Measurements from ENCODE around the gene LRRC61. TPM values are rescaled to one million over a fixed set of nuclear protein-coding genes. Genes with fewer than 3 reads are reported as not detected.
A peak's percentile ranks its signal among the peaks of the same experiment; 100 is the strongest.

LRRC61 gene
- total and polyA plus RNA-seq, 2 of the 13 experiments (the other 11 are each of a cell fraction or from before 2014, with no cell fraction given), result 33.0 to 34.8 TPM

GRCh38 chr7:150341263-150342120 is 18.3 kb downstream of the LRRC61 start, which contains the start of gene RARRES2 (continued):
- no peak for TF ChIP-seq HMGXB3 (CRISPR knock-in tag; IDR thresholded peaks at IDR 0.05; ENCODE audit: borderline replicate concordance)
- no peak for TF ChIP-seq ZNF781 (CRISPR knock-in tag; IDR thresholded peaks at IDR 0.05; ENCODE audit: borderline replicate concordance, not compliant biosample characterization)
- no peak for TF ChIP-seq JUNB (CRISPR knock-in tag; IDR thresholded peaks at IDR 0.05; ENCODE audit: borderline replicate concordance)
- TF ChIP-seq ZKSCAN8 (CRISPR knock-in tag; IDR thresholded peaks at IDR 0.05; ENCODE audit: borderline replicate concordance), result no peak
- TF ChIP-seq SMAD9 (CRISPR knock-in tag; IDR thresholded peaks at IDR 0.05), result no peak
- TF ChIP-seq ZNF543 (CRISPR knock-in tag; IDR thresholded peaks at IDR 0.05), result peak; percentile 86; the same call in 1 of the 2 replicates
- TF ChIP-seq MAX (IDR thresholded peaks at IDR 0.05), result peak; percentile 35; the same call in 1 of the 2 replicates
- TF ChIP-seq ARID4A (CRISPR knock-in tag; IDR thresholded peaks at IDR 0.05; ENCODE audit: borderline replicate concordance), result no peak
- TF ChIP-seq ZNF563 (CRISPR knock-in tag; IDR thresholded peaks at IDR 0.05), result peak; percentile 49; the same call in 1 of the 2 replicates
- 0 out of 2 replicates have a peak, but pooled peaks have one; percentile 11 for TF ChIP-seq MYNN (CRISPR knock-in tag; IDR thresholded peaks at IDR 0.05; ENCODE audit: low read depth)
- TF ChIP-seq PHF20 (CRISPR knock-in tag; IDR thresholded peaks at IDR 0.05), result no peak
- TF ChIP-seq KAT2B (IDR thresholded peaks at IDR 0.05; ENCODE audit: borderline replicate concordance, low read depth, low read length), result no peak
- TF ChIP-seq HHEX (CRISPR knock-in tag; IDR thresholded peaks at IDR 0.05), result no peak
- no peak for TF ChIP-seq THYN1 (CRISPR knock-in tag; IDR thresholded peaks at IDR 0.05; ENCODE audit: borderline replicate concordance, low read depth)
- TF ChIP-seq ZXDC (CRISPR knock-in tag; IDR thresholded peaks at IDR 0.05), result no peak; the same call in 1 of the 2 replicates
- TF ChIP-seq ZNF616 (CRISPR knock-in tag; IDR thresholded peaks at IDR 0.05; ENCODE audit: low read depth), result no peak

Data from HepG2 (cell line).